Kidney epithelial cell (primary cell): ENCODE measurements around the gene CSNK1G3. TPM values are rescaled to one million over a fixed set of nuclear protein-coding genes. Genes with fewer than 3 reads are reported as not detected.

Source experiments
- DNase-seq: peaks from one replicate; pipeline ENCODE4 v3.0.0-alpha.2; 2010; ENCODE audit warnings: low read depth
- H3K27me3 ChIP-seq: 2 replicates; pipeline ENCODE4 v1.6.0; 2011; ENCODE audit warnings: low read length; ENCODE audit not compliant: control insufficient read depth, insufficient read depth
- H3K36me3 ChIP-seq: 2 replicates; pipeline ENCODE4 v1.5.1; 2011; ENCODE audit warnings: low read length; ENCODE audit not compliant: control insufficient read depth, insufficient read depth
- H3K4me3 ChIP-seq: 2 replicates; pipeline ENCODE4 v1.5.1; 2011; ENCODE audit warnings: low read depth, mild to moderate bottlenecking, control low read depth, low read length
- total RNA-seq: library from RNA; depleted of rRNA; stranded (reverse); fragments of >200 nt; gene quantifications from 2 replicates; pipeline ENCODE4 v1.2.3, GENCODE V29; 2015
- TF ChIP-seq, protein P1 (sequence below): IDR thresholded peaks from 2 replicates; pipeline ENCODE4 v1.5.1; 2011; ENCODE audit warnings: mild to moderate bottlenecking, moderate library complexity, low read length, control low read depth, inconsistent platforms; ENCODE audit not compliant: insufficient read depth, poor library complexity, severe bottlenecking

CSNK1G3 gene
- total RNA-seq, 1 donor from 2014 or later: 65.9 TPM

DNA sequence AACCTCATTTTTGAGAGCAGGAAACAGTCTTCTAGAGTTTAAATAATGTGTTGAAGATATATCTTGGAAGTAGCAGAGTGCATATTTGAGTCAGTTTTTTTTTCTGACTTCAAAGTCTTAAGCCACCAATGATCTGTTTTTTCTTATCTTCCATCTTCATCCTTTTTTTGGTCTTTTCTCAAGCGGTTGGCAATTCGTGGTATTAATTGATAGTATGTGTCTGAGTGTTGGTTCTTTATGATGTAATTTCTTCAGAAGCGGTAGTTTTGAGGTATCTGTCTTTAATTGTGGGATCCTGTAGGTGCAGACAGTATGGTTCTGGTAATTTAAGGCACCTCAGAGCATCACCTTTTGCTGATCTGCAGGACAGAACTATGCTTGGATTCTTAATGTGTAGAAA, 3.9 kb downstream of the CSNK1G3 start:
- Histone ChIP-seq H3K36me3 (no peaks in the 10 kb centered on the region), H3K27me3 (no peaks in the 10 kb centered on the region), H3K4me3 (no peak overlapping the region)
- TF ChIP-seq, protein P1, sequence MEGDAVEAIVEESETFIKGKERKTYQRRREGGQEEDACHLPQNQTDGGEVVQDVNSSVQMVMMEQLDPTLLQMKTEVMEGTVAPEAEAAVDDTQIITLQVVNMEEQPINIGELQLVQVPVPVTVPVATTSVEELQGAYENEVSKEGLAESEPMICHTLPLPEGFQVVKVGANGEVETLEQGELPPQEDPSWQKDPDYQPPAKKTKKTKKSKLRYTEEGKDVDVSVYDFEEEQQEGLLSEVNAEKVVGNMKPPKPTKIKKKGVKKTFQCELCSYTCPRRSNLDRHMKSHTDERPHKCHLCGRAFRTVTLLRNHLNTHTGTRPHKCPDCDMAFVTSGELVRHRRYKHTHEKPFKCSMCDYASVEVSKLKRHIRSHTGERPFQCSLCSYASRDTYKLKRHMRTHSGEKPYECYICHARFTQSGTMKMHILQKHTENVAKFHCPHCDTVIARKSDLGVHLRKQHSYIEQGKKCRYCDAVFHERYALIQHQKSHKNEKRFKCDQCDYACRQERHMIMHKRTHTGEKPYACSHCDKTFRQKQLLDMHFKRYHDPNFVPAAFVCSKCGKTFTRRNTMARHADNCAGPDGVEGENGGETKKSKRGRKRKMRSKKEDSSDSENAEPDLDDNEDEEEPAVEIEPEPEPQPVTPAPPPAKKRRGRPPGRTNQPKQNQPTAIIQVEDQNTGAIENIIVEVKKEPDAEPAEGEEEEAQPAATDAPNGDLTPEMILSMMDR: no peak
- no peak for DNase-seq

DNA sequence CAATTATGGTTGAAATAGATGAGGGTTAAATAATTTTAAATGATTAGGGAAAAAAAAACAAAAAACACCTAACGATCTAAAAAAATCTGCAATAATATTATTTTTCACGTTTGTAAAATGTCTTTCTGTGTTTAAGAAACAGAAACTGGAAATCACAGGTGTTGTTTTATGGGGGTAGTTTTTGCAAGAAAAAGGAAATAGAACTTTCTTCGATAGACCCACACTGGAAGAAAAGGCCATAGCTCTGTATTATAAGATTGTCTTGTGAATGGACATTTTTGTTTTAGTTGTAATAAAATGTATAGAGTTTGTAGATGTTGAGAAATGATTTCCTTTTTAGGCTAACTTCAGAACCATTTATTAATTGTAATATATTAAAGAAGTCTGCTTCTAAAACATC, 5.5 kb downstream of the CSNK1G3 start:
- TF ChIP-seq, protein P1: no peak
- H3K36me3 ChIP-seq: no peaks in the 10 kb centered on the region
- H3K27me3 ChIP-seq: no peaks in the 10 kb centered on the region
- DNase-seq: no peak
- no peak overlapping the region for H3K4me3 ChIP-seq

DNA sequence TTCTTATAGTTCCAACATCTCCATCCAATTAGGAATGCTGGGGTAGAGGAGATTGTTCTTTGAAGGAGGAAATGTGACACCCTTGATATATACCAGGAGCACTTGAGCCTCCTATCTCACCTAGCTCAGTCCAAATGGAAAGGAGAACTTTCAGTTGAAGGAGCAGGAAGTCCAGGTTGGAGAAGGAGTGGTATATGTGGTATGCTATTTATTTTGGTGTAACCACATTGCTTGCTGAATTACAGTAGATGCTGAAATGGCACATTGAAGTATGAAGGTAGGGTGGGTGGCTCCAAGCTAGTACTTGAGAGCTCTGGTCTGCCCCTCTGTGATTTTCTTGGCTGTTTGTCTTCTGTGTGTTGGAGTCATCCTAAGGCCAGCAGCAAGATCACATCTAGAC, 6.1 kb downstream of the CSNK1G3 start:
- H3K27me3 ChIP-seq: no peaks in the 10 kb centered on the region
- no peak for DNase-seq
- H3K4me3 ChIP-seq: no peak overlapping the region
- no peaks in the 10 kb centered on the region for H3K36me3 ChIP-seq
- TF ChIP-seq, protein P1: no peak

DNA sequence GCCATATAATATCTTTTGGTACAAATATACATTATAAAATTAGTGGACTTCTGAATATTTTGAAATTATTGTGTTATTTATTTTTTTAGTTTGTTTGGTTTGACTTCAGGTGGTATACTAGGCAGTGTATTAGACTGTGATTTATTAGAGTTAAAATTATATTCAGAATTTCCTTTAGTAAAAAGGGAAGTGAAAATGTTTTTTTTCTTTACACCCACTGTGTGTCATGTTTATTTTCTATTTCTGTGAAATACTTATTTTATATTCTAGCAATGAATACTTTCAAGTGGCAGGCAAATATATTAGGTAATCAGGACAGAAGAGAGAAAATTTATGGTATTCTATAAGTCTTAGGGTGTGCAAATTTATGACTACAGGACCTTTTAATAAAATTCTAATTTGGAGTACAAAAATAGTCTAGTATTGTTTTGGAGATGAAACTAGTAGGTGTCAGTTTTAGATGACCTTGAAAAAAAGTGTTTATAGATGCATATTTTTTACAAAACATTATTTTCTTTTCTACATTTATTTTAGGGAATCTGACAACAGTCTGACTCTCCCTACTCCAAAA, 8.8 kb downstream of the CSNK1G3 start:
- H3K27me3 ChIP-seq: no peaks in the 10 kb centered on the region
- no peaks in the 10 kb centered on the region for H3K36me3 ChIP-seq
- TF ChIP-seq, protein P1: no peak
- no peak for DNase-seq
- no peak overlapping the region for H3K4me3 ChIP-seq

DNA sequence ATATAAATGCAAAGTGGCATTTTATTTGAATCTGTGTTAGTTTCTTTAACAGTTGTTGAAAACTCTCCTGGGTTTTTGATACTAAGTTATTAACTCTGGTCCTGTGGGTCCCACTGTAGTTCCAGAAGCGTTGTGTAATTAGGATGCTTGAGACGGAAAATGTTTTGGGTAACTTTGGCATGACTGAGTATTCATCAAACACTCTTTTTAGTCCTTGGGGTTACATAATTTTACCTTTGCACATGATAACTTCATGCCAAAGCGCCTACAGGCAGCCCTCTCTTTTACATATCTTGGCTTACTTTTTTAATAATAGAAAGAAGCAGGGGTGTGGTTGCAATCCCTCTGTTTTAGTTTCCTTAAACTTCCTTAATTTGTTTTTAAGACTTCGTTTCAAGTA, 12.2 kb downstream of the CSNK1G3 start:
- H3K4me3 ChIP-seq: no peak overlapping the region
- no peaks in the 10 kb centered on the region for H3K36me3 ChIP-seq
- DNase-seq: no peak
- H3K27me3 ChIP-seq: no peaks in the 10 kb centered on the region
- TF ChIP-seq, protein P1: no peak

DNA sequence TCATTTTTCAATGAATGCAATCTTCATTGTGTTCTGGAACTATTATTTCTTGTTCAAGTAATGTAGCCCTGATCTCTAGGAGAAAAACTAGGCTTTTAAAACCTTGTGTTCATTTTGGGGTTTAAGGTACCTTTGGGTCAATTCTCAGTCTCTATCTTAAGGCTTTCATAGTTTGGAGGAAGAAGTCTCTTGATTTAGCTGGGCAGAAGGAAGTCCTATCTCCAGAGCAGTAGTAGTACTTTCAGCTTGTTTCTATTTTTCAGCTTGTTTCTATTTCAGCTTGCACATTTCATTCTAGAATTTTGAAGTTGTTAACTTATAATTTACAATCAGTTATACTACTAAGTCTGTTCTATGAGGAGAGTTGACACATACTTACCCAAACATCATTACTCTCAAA, 15.2 kb downstream of the CSNK1G3 start:
- DNase-seq: no peak
- Histone ChIP-seq H3K4me3 (no peak overlapping the region), H3K27me3 (no peaks in the 10 kb centered on the region), H3K36me3 (no peaks in the 10 kb centered on the region)
- TF ChIP-seq, protein P1: no peak
